NCI-H446 (cell line): ENCODE data around the gene MCM3AP.
"Not testable (repeated sequence)": the region's sequence is repeated elsewhere in the genome, so short reads cannot be mapped to it uniquely, and the experiment has no call there.

Experiments
- DNase-seq, 2 experiments: peaks; one replicate each; lab custom pipeline; 2025; lab: John Stamatoyannopoulos, UW

Gene MCM3AP

GRCh38 chr21:46243325-46243724, 42.1 kb downstream of the MCM3AP start:
- no peak for DNase-seq

- not testable (repeated sequence) for DNase-seq
Observed at GRCh38 chr21:46241577-46241976, 43.8 kb downstream of the MCM3AP start.

- DNase-seq = no peak
Observed at GRCh38 chr21:46239817-46240325, 45.5 kb downstream of the MCM3AP start.

- DNase-seq = no peak
Observed at GRCh38 chr21:46237474-46237873, 47.9 kb downstream of the MCM3AP start.

- no peak for DNase-seq
Observed at GRCh38 chr21:46234436-46234950, 50.9 kb downstream of the MCM3AP start.

- no peak for DNase-seq
Observed at GRCh38 chr21:46229923-46230260, 55.5 kb downstream of the MCM3AP start.

- peak in 1 of 2 experiments; percentile 72 for DNase-seq
Observed at GRCh38 chr21:46229133-46229922, 56.1 kb downstream of the MCM3AP start.

- DNase-seq = peak; percentile 94 to 99
Observed at GRCh38 chr21:46228345-46229051, 56.9 kb downstream of the MCM3AP start, which contains the start of gene LSS. TSS of gene LSS (minus strand) at chr21:46228774. CDS start at chr21:46228745, 29 bp downstream.

- no peak for DNase-seq
Observed at GRCh38 chr21:46227811-46228344, 57.5 kb downstream of the MCM3AP start.

GRCh38 chr21:46226920-46227599, 58.4 kb downstream of the MCM3AP start:
- DNase-seq = no peak

- DNase-seq = no peak
Observed at GRCh38 chr21:46226146-46226545, 59.3 kb downstream of the MCM3AP start.

- DNase-seq = not testable (repeated sequence)
Observed at GRCh38 chr21:46223661-46224060, 61.8 kb downstream of the MCM3AP start.

GRCh38 chr21:46223217-46223616, 62.2 kb downstream of the MCM3AP start:
- DNase-seq = no peak

GRCh38 chr21:46222436-46223116, 62.8 kb downstream of the MCM3AP start:
- no peak for DNase-seq

- DNase-seq = no peak
Observed at GRCh38 chr21:46221664-46222435, 63.6 kb downstream of the MCM3AP start.

GRCh38 chr21:46220847-46221246, 64.6 kb downstream of the MCM3AP start:
- DNase-seq = no peak

GRCh38 chr21:46220275-46220810, 65.1 kb downstream of the MCM3AP start:
- DNase-seq = no peak

- peak in 1 of 2 experiments; percentile 32 for DNase-seq
Observed at GRCh38 chr21:46219591-46220239, 65.7 kb downstream of the MCM3AP start.

- DNase-seq = no peak
Observed at GRCh38 chr21:46218906-46219590, 66.4 kb downstream of the MCM3AP start.
